Dendritic cell treated with granulocyte-macrophage colony-stimulating factor and Interleukin-4, amounts not matched to agents 40 ng/mL and 50 ng/mL, for 4 days (primary cell): ENCODE measurements around the gene MTHFR.
"Not testable (repeated sequence)": the region's sequence is repeated elsewhere in the genome, so short reads cannot be mapped to it uniquely, and the experiment has no call there.

Source experiments
- H3K27ac Mint-ChIP-seq: one replicate; pipeline ENCODE4 v1.8.0; 2022; ENCODE audit warnings: mild to moderate bottlenecking, mixed read lengths
- H3K27me3 Mint-ChIP-seq: one replicate; pipeline ENCODE4 v1.8.0; 2022; ENCODE audit warnings: mild to moderate bottlenecking, mixed read lengths
- H3K36me3 Mint-ChIP-seq: one replicate; pipeline ENCODE4 v1.8.0; 2022; ENCODE audit warnings: low read depth, mixed read lengths
- H3K4me1 Mint-ChIP-seq: one replicate; pipeline ENCODE4 v1.8.0; 2022; ENCODE audit warnings: low read depth, mixed read lengths
- H3K4me3 Mint-ChIP-seq: one replicate; pipeline ENCODE4 v1.8.0; 2022; ENCODE audit warnings: mild to moderate bottlenecking, moderate library complexity, mixed read lengths
- H3K9me3 Mint-ChIP-seq: one replicate; pipeline ENCODE4 v1.8.0; 2022; ENCODE audit warnings: mixed read lengths
- intact Hi-C: fragments of 100-400 bp; cut with micrococcal nuclease; formaldehyde crosslinking; loops from one replicate; pipeline ENCODE4 v1.15.0; 2022

Gene MTHFR

GRCh38 chr1:11817192-11817591 is 11.4 kb upstream of the MTHFR start:
- H3K36me3 Mint-ChIP-seq: peaks cover 81% of the 10 kb centered on the region
- H3K4me3 Mint-ChIP-seq: no peak overlapping the region
- no peaks in the 10 kb centered on the region for H3K9me3 Mint-ChIP-seq
- peaks cover 40% of the 10 kb centered on the region for H3K4me1 Mint-ChIP-seq
- H3K27me3 Mint-ChIP-seq: no peaks in the 10 kb centered on the region
- no peak overlapping the region for H3K27ac Mint-ChIP-seq
- intact Hi-C loops: no loop called here

GRCh38 chr1:11813021-11813420 is 7.3 kb upstream of the MTHFR start:
- Mint-ChIP-seq H3K27ac (no peak overlapping the region), H3K36me3 (peaks cover 81% of the 10 kb centered on the region), H3K4me3 (no peak overlapping the region), H3K27me3 (no peaks in the 10 kb centered on the region), H3K4me1 (peaks cover 68% of the 10 kb centered on the region), H3K9me3 (no peaks in the 10 kb centered on the region)
- intact Hi-C loops: no loop called here

- Mint-ChIP-seq H3K36me3 (peaks cover 77% of the 10 kb centered on the region), H3K9me3 (no peaks in the 10 kb centered on the region), H3K27ac (peak overlapping the region; percentile 94), H3K27me3 (no peaks in the 10 kb centered on the region), H3K4me3 (peak overlapping the region; percentile 94), H3K4me1 (peaks cover 70% of the 10 kb centered on the region)
- intact Hi-C loops: loop anchor here (5.0 kb wide), 1 partner anchor 70 kb away; the partner anchor contains the start of gene AGTRAP
Measured at GRCh38 chr1:11807133-11807532, 1.4 kb upstream of the MTHFR start.

- Mint-ChIP-seq H3K4me1 (peaks cover 70% of the 10 kb centered on the region), H3K4me3 (peak overlapping the region; percentile 94), H3K27me3 (no peaks in the 10 kb centered on the region), H3K36me3 (peaks cover 77% of the 10 kb centered on the region), H3K9me3 (no peaks in the 10 kb centered on the region), H3K27ac (peak overlapping the region; percentile 94)
- intact Hi-C loops: loop anchor here (5.0 kb wide), 1 partner anchor 69 kb away; the partner anchor contains the start of gene AGTRAP
Measured at GRCh38 chr1:11806307-11806936, 658 bp upstream of the MTHFR start.

GRCh38 chr1:11804666-11805421 is 920 bp downstream of the MTHFR start:
- Mint-ChIP-seq H3K36me3 (peaks cover 77% of the 10 kb centered on the region), H3K9me3 (no peaks in the 10 kb centered on the region), H3K4me1 (peaks cover 84% of the 10 kb centered on the region), H3K27me3 (no peaks in the 10 kb centered on the region), H3K4me3 (peak overlapping the region; percentile 94), H3K27ac (peak overlapping the region; percentile 94)
- intact Hi-C loops: loop anchor here (5.0 kb wide), 1 partner anchor 68 kb away; the partner anchor contains the start of gene AGTRAP

- H3K4me1 Mint-ChIP-seq: peaks cover 80% of the 10 kb centered on the region
- peak overlapping the region; percentile 94 for H3K27ac Mint-ChIP-seq
- not testable (repeated sequence) for H3K9me3 Mint-ChIP-seq, H3K27me3 Mint-ChIP-seq
- intact Hi-C loops: loop anchor here (1.0 kb wide), 1 partner anchor 13 kb away; no protein-coding TSS in a partner anchor
- peaks cover 77% of the 10 kb centered on the region for H3K36me3 Mint-ChIP-seq
- H3K4me3 Mint-ChIP-seq: peak overlapping the region; percentile 94
Measured at GRCh38 chr1:11803924-11804665, 1.7 kb downstream of the MTHFR start.

- H3K27me3 Mint-ChIP-seq: no peaks in the 10 kb centered on the region
- peak overlapping the region; percentile 94 for H3K27ac Mint-ChIP-seq
- peaks cover 75% of the 10 kb centered on the region for H3K4me1 Mint-ChIP-seq
- no peaks in the 10 kb centered on the region for H3K9me3 Mint-ChIP-seq
- H3K36me3 Mint-ChIP-seq: peaks cover 77% of the 10 kb centered on the region
- intact Hi-C loops: loop anchor here (1.0 kb wide), 1 partner anchor 12 kb away; no protein-coding TSS in a partner anchor
- H3K4me3 Mint-ChIP-seq: peak overlapping the region; percentile 94
Measured at GRCh38 chr1:11802973-11803885, 2.5 kb downstream of the MTHFR start.

- peaks cover 69% of the 10 kb centered on the region for H3K4me1 Mint-ChIP-seq
- H3K9me3 Mint-ChIP-seq: no peaks in the 10 kb centered on the region
- H3K27ac Mint-ChIP-seq: peak overlapping the region; percentile 94
- H3K36me3 Mint-ChIP-seq: peaks cover 77% of the 10 kb centered on the region
- intact Hi-C loops: no loop called here
- H3K4me3 Mint-ChIP-seq: peak overlapping the region; percentile 94
- H3K27me3 Mint-ChIP-seq: no peaks in the 10 kb centered on the region
Measured at GRCh38 chr1:11802616-11802972, 3.2 kb downstream of the MTHFR start.

GRCh38 chr1:11800756-11801433 is 4.9 kb downstream of the MTHFR start:
- peaks cover 84% of the 10 kb centered on the region for H3K36me3 Mint-ChIP-seq
- peaks cover 57% of the 10 kb centered on the region for H3K4me1 Mint-ChIP-seq
- H3K4me3 Mint-ChIP-seq: no peak overlapping the region
- H3K27me3 Mint-ChIP-seq: no peaks in the 10 kb centered on the region
- intact Hi-C loops: no loop called here
- no peaks in the 10 kb centered on the region for H3K9me3 Mint-ChIP-seq
- peak overlapping the region; percentile 94 for H3K27ac Mint-ChIP-seq

GRCh38 chr1:11800391-11800755 is 5.4 kb downstream of the MTHFR start:
- intact Hi-C loops: no loop called here
- no peak overlapping the region for H3K4me3 Mint-ChIP-seq
- H3K27ac Mint-ChIP-seq: no peak overlapping the region
- no peaks in the 10 kb centered on the region for H3K9me3 Mint-ChIP-seq
- H3K27me3 Mint-ChIP-seq: no peaks in the 10 kb centered on the region
- peaks cover 57% of the 10 kb centered on the region for H3K4me1 Mint-ChIP-seq
- H3K36me3 Mint-ChIP-seq: peaks cover 84% of the 10 kb centered on the region

GRCh38 chr1:11799896-11800295 is 5.9 kb downstream of the MTHFR start:
- intact Hi-C loops: no loop called here
- peaks cover 55% of the 10 kb centered on the region for H3K4me1 Mint-ChIP-seq
- H3K27me3 Mint-ChIP-seq: no peaks in the 10 kb centered on the region
- no peaks in the 10 kb centered on the region for H3K9me3 Mint-ChIP-seq
- H3K4me3 Mint-ChIP-seq: no peak overlapping the region
- no peak overlapping the region for H3K27ac Mint-ChIP-seq
- peaks cover 84% of the 10 kb centered on the region for H3K36me3 Mint-ChIP-seq

- Mint-ChIP-seq H3K9me3 (no peaks in the 10 kb centered on the region), H3K27me3 (no peaks in the 10 kb centered on the region), H3K36me3 (peaks cover 91% of the 10 kb centered on the region), H3K4me3 (no peak overlapping the region), H3K27ac (no peak overlapping the region), H3K4me1 (peaks cover 54% of the 10 kb centered on the region)
- intact Hi-C loops: no loop called here
Measured at GRCh38 chr1:11799099-11799498, 6.7 kb downstream of the MTHFR start.
